Measurements from ENCODE around the gene SUFU. TPM values are rescaled to one million over a fixed set of nuclear protein-coding genes. Genes with fewer than 3 reads are reported as not detected.

SUFU gene
- total and polyA plus RNA-seq, 2 of the 8 experiments (the other 6 are each of a cell fraction or from before 2014, with no cell fraction given), result 7.0 to 10.8 TPM

DNA sequence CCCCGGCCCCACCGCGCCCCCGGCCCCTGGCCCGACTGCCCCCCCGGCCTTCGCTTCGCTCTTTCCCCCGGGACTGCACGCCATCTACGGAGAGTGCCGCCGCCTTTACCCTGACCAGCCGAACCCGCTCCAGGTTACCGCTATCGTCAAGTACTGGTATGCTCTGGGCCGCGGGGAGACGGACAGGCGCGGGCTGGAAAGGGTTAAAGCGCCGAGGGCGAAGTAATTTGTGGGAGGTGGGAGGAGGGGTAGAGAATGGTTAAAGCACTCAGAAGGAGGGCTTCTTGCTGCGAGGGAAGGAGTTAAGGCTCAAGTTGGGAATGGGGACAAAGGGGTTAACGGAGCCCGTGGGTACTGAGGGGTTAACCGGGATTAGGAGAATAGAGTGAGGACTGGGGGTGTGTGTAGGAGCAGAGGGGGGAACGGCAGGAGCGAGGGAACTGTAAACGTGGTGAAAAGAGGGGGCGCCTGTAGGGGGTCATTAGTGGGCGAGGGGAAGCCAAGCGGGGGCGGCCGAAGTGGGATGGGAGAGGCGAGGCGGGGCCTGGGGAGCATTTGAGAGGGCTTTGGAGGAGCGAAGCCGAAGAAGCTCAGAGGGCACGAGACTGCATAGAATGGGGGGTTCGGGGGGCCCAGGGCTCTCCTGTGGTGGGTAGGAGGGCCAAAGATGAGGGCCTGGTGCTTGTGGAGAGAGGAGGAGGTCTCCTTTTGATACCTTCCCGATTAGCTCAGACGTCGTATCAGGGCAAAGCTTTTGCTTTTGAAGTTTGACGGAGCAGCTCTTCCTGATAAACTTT is 605 bp downstream of the SUFU start:
- Histone ChIP-seq H3K23me2 (ENCODE audit: low read depth, low read length) (peaks cover 14% of the 10 kb centered on the region), H3K27me3 (replicated peaks in 1 of 4; ENCODE audit: control insufficient read depth in 3 of 4, extremely low read depth in 1 of 4, insufficient read depth in 3 of 4, low read length in 3 of 4) (peaks cover 2 to 11% (median 8%) of the 10 kb centered on the region in 4 experiments; a peak in 4 of 7 replicates), H3K14ac (ENCODE audit: insufficient read length) (no peak overlapping the region), H3K9me3 (ENCODE audit: insufficient read depth in 2 of 2, low read depth in 1 of 2, low read length in 1 of 2) (no peaks in the 10 kb centered on the region), H3K79me2 (ENCODE audit: control insufficient read depth in 1 of 2, insufficient read depth in 2 of 2, low read length in 2 of 2) (peaks cover 0 to 27% of the 10 kb centered on the region in 2 experiments; a peak in 3 of 4 replicates), H3K18ac (ENCODE audit: extremely low read depth, low read length) (no peak overlapping the region; the same call in 1 of the 2 replicates), H2AFZ (ENCODE audit: low read length) (peak overlapping the region; percentile 36), H3K79me1 (ENCODE audit: low read depth, low read length) (no peaks in the 10 kb centered on the region; the same call in 1 of the 2 replicates), H2BK20ac (ENCODE audit: low read length) (no peak overlapping the region), H4K5ac (ENCODE audit: insufficient read length, low read depth, low read length) (peak overlapping the region; percentile 53), H3K9ac (replicated peaks in 1 of 4; ENCODE audit: extremely low read depth in 1 of 4, low read depth in 3 of 4, low read length in 3 of 4) (peak overlapping the region; percentile 13 to 74 (median 40); a peak in 3 of 7 replicates), H3K36me3 (ENCODE audit: control insufficient read depth in 2 of 4, insufficient read depth in 4 of 4, low read length in 3 of 4) (peaks cover 3 to 4% (median 4%) of the 10 kb centered on the region in 4 experiments; a peak in 5 of 8 replicates), H4K20me1 (replicated peaks in 1 of 2; ENCODE audit: control insufficient read depth in 1 of 2, insufficient read depth in 2 of 2, low read length in 2 of 2) (peaks cover 11 to 31% of the 10 kb centered on the region in 2 experiments), H2AK5ac (ENCODE audit: low read depth, low read length) (no peak overlapping the region), H2BK5ac (ENCODE audit: low read depth, low read length) (no peak overlapping the region), H3K4ac (replicated peaks; ENCODE audit: insufficient read length, low read depth, low read length) (no peak overlapping the region), H3K27ac (ENCODE audit: low read depth, low read length) (no peak overlapping the region), H3K4me2 (ENCODE audit: insufficient read depth in 1 of 2, low read depth in 2 of 2, low read length in 2 of 2) (peak overlapping the region; percentile 88 to 90), H4K91ac (replicated peaks; ENCODE audit: insufficient read length, low read length) (no peak overlapping the region), H3K56ac (replicated peaks; ENCODE audit: insufficient read length, low read depth, low read length) (no peak overlapping the region), H3K23ac (ENCODE audit: insufficient read length) (no peak overlapping the region), H2BK15ac (ENCODE audit: low read length) (0 out of 2 replicates have a peak overlapping the region, but pooled peaks have one; percentile 88), H2BK120ac (replicated peaks; ENCODE audit: low read depth, low read length) (no peak overlapping the region), H3K4me3 (ENCODE audit: extremely low read depth in 1 of 4, insufficient read depth in 2 of 4, low read depth in 3 of 4, low read length in 4 of 4) (peak overlapping the region; percentile 71 to 100 (median 86)), H3K4me1 (replicated peaks in 1 of 4; ENCODE audit: control insufficient read depth in 3 of 4, insufficient read depth in 4 of 4, low read length in 3 of 4) (peaks cover 0 to 10% (median 3%) of the 10 kb centered on the region in 4 experiments; a peak in 4 of 7 replicates), H2BK12ac (ENCODE audit: low read depth, low read length) (no peak overlapping the region), H4K8ac (ENCODE audit: extremely low read depth, insufficient read depth, low read length) (peak overlapping the region; percentile 43)
- DNase-seq (ENCODE audit: low read depth in 1 of 2, low spot score in 2 of 2) (peak; percentile 38 to 80), FAIRE-seq (no peak)
- ChIA-PET CTCF (ENCODE audit: partially characterized antibody) (interaction anchor here (0.8 to 16.5 kb wide), 17 partner anchors 9 to 275 kb away, joined by 3 to 182 read pairs (median 4); no protein-coding TSS in a partner anchor), POLR2A (ENCODE audit: partially characterized antibody) (interaction anchor here (1.2 to 2.1 kb wide), 8 partner anchors 9 to 352 kb away, joined by 3 to 6 read pairs (median 4); partner anchors contain the start of genes NOLC1 and TRIM8)
- 1% methylated on average over 39 of the region's 47 CpGs; no CpG with 5 or more reads in 1 of the 2 experiments for WGBS, 2 experiments (ENCODE audit: extremely low coverage in 1 of 2, insufficient coverage in 1 of 2, insufficient read length in 1 of 2, insufficient replicate concordance in 2 of 2, low coverage in 1 of 2, low lambda C conversion rate in 2 of 2, missing lambda C conversion rate in 1 of 2)
- peak; percentile 72 for TF ChIP-seq KDM4A (IDR thresholded peaks at IDR 0.05; ENCODE audit: low read depth, low read length, severe bottlenecking)
- peak; percentile 54 for TF ChIP-seq SAP30 (IDR thresholded peaks at IDR 0.05; ENCODE audit: insufficient read depth, insufficient replicate concordance, low read length)
- TF ChIP-seq, protein P1, sequence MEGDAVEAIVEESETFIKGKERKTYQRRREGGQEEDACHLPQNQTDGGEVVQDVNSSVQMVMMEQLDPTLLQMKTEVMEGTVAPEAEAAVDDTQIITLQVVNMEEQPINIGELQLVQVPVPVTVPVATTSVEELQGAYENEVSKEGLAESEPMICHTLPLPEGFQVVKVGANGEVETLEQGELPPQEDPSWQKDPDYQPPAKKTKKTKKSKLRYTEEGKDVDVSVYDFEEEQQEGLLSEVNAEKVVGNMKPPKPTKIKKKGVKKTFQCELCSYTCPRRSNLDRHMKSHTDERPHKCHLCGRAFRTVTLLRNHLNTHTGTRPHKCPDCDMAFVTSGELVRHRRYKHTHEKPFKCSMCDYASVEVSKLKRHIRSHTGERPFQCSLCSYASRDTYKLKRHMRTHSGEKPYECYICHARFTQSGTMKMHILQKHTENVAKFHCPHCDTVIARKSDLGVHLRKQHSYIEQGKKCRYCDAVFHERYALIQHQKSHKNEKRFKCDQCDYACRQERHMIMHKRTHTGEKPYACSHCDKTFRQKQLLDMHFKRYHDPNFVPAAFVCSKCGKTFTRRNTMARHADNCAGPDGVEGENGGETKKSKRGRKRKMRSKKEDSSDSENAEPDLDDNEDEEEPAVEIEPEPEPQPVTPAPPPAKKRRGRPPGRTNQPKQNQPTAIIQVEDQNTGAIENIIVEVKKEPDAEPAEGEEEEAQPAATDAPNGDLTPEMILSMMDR (IDR thresholded peaks at IDR 0.05; ENCODE audit: control extremely low read depth in 1 of 3, insufficient read depth in 1 of 3, low read depth in 1 of 3, low read length in 3 of 3), result no peak
- no peak for TF ChIP-seq GTF2F1 (IDR thresholded peaks at IDR 0.05; ENCODE audit: borderline replicate concordance, low read depth, low read length)
- TF ChIP-seq YY1 (IDR thresholded peaks at IDR 0.05; ENCODE audit: low read depth, low read length), result no peak

Data from H1 (cell line).